ENCODE data around the gene TBPL2.
"Not testable (repeated sequence)": the region's sequence is repeated elsewhere in the genome, so short reads cannot be mapped to it uniquely, and the experiment has no call there.

The TBPL2 gene

GRCh38 chr14:55404173-55404854, 36.1 kb downstream of the TBPL2 start:
- no peak for TF ChIP-seq ZNF274 (IDR thresholded peaks at IDR 0.05; ENCODE audit: low read depth, low read length)
- H3K4me3 ChIP-seq (ENCODE audit: low read length): no peak overlapping the region

DNA sequence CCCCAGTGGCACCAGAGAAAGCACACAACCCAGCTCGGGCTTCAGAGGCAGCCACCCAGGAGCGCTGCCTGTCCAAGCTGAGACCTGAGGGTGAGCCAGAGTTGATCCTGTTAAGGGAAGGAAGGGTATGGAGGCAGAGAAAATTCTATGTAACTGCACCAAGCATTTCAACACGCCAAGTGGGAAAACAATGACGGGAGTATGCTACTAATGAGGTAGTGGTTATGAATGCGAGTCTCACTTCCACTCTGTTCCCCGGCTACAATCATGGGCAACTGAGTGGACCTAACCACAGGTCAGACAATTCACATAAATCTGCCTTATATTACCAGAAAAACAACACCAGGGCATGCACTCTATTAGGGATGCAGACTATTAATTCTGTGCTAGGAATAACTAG, 38.7 kb downstream of the TBPL2 start:
- H3K4me3 ChIP-seq (ENCODE audit: low read length): no peak overlapping the region
- no peak for TF ChIP-seq ZNF274 (IDR thresholded peaks at IDR 0.05; ENCODE audit: low read depth, low read length)

DNA sequence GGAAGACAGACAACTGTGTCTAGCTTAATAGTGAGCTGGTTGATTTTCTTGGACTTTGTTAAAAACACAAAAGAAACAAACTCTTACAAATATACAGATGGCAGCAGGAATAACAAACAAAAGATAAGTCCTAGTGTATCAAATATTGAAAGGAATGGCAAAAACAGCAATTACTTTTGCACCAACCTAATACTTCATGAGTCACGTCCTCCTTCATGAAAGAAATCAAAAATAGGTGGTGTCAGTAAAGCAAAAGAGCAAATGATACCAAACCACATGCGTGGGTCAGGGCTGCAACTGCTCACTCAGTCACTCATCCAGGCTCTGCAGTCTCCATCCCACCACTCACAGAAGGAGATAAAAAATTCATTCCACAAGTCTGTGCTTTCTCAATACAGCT, 40.6 kb downstream of the TBPL2 start:
- no peak overlapping the region for H3K4me3 ChIP-seq (ENCODE audit: low read length)
- TF ChIP-seq ZNF274 (IDR thresholded peaks at IDR 0.05; ENCODE audit: low read depth, low read length): no peak

GRCh38 chr14:55399183-55399582, 41.2 kb downstream of the TBPL2 start:
- TF ChIP-seq ZNF274 (IDR thresholded peaks at IDR 0.05; ENCODE audit: low read depth, low read length): no peak
- no peak overlapping the region for H3K4me3 ChIP-seq (ENCODE audit: low read length)

DNA sequence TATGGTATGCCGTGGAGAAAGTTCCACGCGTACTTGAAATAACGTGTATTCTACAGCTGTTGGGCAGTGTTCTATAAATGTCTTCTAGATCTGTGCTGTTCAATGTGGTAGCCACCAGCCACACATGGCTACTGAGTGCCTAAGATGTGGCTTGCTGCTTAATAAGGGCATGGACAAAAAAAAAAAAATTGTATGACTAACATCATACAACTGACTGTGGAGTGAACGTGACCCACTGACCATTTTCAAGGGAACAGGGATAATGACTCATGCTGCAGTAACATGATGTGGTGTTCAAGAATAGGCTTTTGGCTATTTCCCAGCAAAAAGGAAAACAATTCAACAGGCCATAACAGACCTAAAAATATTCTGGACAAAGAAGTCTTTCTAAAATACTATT, 41.7 kb downstream of the TBPL2 start:
- no peak overlapping the region for H3K4me3 ChIP-seq (ENCODE audit: low read length)
- TF ChIP-seq ZNF274 (IDR thresholded peaks at IDR 0.05; ENCODE audit: low read depth, low read length): no peak

- TF ChIP-seq ZNF274 (IDR thresholded peaks at IDR 0.05; ENCODE audit: low read depth, low read length): no peak
- no peak overlapping the region for H3K4me3 ChIP-seq (ENCODE audit: low read length)
Observed at GRCh38 chr14:55389330-55389729, 51.1 kb downstream of the TBPL2 start.

DNA sequence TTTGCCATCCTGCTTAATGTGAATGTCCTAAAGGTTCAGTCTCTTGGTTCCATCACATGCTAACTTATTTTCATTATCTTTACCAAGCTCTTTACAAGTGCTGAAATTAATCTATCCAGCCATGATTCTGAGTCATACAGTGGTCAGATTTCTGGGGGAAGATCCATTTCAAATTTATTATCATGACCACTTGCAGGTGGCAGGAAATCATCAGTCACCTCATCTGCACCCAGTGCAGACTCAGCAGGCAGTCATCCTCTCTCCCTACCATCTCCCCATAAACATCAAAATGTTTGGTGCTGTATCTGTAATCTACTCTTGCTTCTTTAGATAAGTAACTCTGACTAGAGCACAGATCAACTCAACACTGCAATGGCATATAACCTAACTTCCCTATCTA, 52.3 kb downstream of the TBPL2 start:
- TF ChIP-seq ZNF274 (IDR thresholded peaks at IDR 0.05; ENCODE audit: low read depth, low read length): no peak
- no peak overlapping the region for H3K4me3 ChIP-seq (ENCODE audit: low read length)

GRCh38 chr14:55387121-55387520, 53.3 kb downstream of the TBPL2 start:
- TF ChIP-seq ZNF274 (IDR thresholded peaks at IDR 0.05; ENCODE audit: low read depth, low read length): no peak
- no peak overlapping the region for H3K4me3 ChIP-seq (ENCODE audit: low read length)

DNA sequence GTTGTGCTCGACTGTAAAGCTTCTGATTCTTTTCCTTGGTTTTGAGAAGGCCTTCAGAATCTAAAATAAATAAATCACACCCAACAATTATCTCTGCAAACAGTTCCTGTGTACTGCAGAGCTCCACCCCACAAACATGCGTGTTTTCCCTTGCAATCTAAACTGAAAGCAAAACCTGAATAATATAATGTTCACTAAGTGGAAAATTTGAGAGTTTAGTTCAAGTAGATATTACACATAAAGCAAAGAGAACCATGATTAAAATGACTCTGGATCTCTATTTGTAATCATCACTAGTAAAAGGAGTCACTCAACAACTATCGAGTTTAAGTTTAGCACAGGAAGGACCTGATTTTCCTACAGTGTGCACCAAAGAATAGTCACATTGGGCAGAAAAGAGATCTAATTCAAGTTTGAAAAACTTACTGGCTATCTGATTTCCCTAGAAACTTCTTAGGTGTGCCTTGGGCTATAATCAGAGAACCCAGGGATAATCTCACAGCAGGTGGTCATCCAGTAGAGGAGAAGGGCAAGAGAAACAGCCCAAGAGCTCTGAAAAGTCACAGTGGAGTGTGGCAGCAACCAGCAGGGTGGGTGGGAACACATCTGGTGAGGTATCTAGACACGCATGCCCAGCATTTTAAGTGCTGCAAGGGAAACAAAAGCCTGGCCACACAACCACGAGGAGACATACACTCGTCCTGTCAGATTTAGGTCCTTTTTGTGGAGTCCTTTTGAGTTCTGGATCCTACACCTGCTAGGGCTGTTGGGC, 54.2 kb downstream of the TBPL2 start:
- H3K4me3 ChIP-seq (ENCODE audit: low read length): no peak overlapping the region
- TF ChIP-seq ZNF274 (IDR thresholded peaks at IDR 0.05; ENCODE audit: low read depth, low read length): no peak

DNA sequence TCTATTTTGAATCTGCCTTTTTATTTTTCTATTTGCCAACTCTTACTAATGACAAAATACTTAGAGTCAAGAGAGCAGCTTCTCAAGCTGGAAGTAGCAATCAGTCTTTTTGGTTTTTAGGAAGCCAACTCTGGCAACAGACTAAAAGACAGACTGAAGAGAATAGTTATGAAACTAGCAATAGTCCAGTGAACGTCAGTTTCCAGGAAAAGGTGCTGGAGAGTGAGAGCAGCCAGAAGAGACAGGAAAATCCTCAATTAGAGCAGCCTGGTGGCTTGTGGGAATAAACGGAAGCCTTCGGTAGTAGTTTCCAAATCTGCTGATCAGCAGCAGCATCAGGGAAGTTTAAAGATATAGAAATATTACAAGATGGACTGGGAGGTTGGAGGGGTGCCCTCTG, 55.9 kb downstream of the TBPL2 start:
- TF ChIP-seq ZNF274 (IDR thresholded peaks at IDR 0.05; ENCODE audit: low read depth, low read length): no peak
- no peak overlapping the region for H3K4me3 ChIP-seq (ENCODE audit: low read length)

- no peak for TF ChIP-seq ZNF274 (IDR thresholded peaks at IDR 0.05; ENCODE audit: low read depth, low read length)
Observed at GRCh38 chr14:55383541-55384140, 56.8 kb downstream of the TBPL2 start.

DNA sequence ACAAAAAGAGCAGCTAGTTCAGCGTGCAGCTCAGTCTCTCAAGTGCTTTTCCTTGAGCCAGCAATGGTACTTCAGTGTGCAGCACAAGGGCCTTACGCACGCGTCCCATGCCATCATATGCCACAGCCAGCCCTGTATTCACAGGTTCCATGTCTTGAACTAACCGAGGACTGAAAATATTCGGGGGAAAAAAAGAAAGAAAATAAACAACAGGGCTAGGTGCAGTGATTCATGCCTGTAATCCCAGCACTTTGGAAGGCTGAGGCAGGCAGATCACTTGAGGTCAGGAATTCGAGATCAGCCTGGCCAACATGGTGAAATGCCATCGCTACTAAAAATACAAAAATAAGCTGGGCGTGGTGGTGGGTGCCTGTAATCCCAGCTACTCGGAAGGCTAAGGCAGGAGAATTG, 57.4 kb downstream of the TBPL2 start:
- not testable (repeated sequence) for H3K4me3 ChIP-seq (ENCODE audit: low read length)

More at GRCh38 chr14:55383541-55384140, 56.8 kb downstream of the TBPL2 start:
- H3K4me3 ChIP-seq (ENCODE audit: low read length): no peak overlapping the region

DNA sequence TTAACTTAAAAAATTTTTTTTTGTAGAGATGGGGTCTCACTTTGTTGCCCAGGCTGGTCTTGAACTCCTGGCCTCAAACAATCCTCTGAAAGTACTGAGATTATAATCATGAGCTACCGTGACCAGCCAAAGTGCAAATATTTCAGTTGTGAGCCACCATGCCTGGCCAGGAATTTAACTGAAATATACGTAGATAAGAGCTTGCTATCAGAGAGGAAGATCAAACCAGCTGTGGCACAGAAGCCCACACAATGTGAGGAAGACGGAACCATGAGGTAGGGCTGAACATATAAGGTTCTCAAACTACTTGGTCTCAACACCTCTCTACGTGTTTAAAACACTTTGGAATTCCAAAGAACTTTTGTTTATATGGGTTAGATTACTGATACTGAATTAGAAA, 57.9 kb downstream of the TBPL2 start:
- no peak for TF ChIP-seq ZNF274 (IDR thresholded peaks at IDR 0.05; ENCODE audit: low read depth, low read length)
- no peak overlapping the region for H3K4me3 ChIP-seq (ENCODE audit: low read length)

- H3K4me3 ChIP-seq (ENCODE audit: low read length): no peak overlapping the region
- TF ChIP-seq ZNF274 (IDR thresholded peaks at IDR 0.05; ENCODE audit: low read depth, low read length): no peak
Observed at GRCh38 chr14:55381561-55381960, 58.9 kb downstream of the TBPL2 start.

DNA sequence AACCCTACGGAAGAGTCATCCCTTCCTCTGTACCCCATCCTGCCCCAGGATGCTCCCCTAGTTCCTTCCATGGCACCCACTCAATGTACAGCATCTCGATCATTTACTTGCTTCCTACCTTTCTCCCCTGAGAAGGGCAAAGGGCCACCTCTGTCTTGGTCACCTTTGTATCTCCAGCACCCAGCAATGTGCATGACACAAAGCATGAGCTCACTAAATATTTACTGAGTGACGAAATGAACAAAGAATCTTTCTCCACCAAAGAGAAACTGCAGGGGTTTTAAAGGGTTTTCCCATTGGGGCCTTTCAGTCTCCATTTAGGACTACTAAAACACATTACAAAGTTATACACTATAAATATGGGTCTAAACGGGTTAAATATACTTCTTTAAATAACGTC, 59.4 kb downstream of the TBPL2 start:
- no peak for TF ChIP-seq ZNF274 (IDR thresholded peaks at IDR 0.05; ENCODE audit: low read depth, low read length)
- no peak overlapping the region for H3K4me3 ChIP-seq (ENCODE audit: low read length)
